Measurements from ENCODE around the gene USP44. TPM values are rescaled to one million over a fixed set of nuclear protein-coding genes. Genes with fewer than 3 reads are reported as not detected.

Gene USP44
- total RNA-seq, 4 donors from 2014 or later: 0.31 to 2.6 (median 0.89) TPM

GRCh38 chr12:95480230-95480629, 71.0 kb downstream of the USP44 start:
- Histone ChIP-seq H3K9me3 (no peaks in the 10 kb centered on the region), H3K27me3 (no peaks in the 10 kb centered on the region), H3K27ac (no peak overlapping the region), H3K36me3 (peaks cover 29% of the 10 kb centered on the region), H3K4me3 (no peak overlapping the region), H3K4me1 (peaks cover 46% of the 10 kb centered on the region)
- no peak for TF ChIP-seq EP300 (IDR thresholded peaks at IDR 0.05)
- no peak for TF ChIP-seq POLR2AphosphoS5 (IDR thresholded peaks at IDR 0.05)
- no peak for TF ChIP-seq CTCF (IDR thresholded peaks at IDR 0.05)
- TF ChIP-seq POLR2A (IDR thresholded peaks at IDR 0.05): no peak
- 72% methylated on average over 2 of the region's 2 CpGs for WGBS
- no peak for DNase-seq (ENCODE audit: low spot score in 2 of 2)

GRCh38 chr12:95474660-95474958, 76.7 kb downstream of the USP44 start:
- Histone ChIP-seq H3K36me3 (peaks cover 21% of the 10 kb centered on the region), H3K9me3 (no peaks in the 10 kb centered on the region), H3K4me3 (peak overlapping the region; percentile 96), H3K27ac (peak overlapping the region; percentile 97), H3K4me1 (peaks cover 39% of the 10 kb centered on the region), H3K27me3 (no peaks in the 10 kb centered on the region)
- no peak for DNase-seq (ENCODE audit: low spot score in 2 of 2)
- TF ChIP-seq CTCF (IDR thresholded peaks at IDR 0.05) (no peak), EP300 (IDR thresholded peaks at IDR 0.05) (no peak), POLR2AphosphoS5 (IDR thresholded peaks at IDR 0.05) (no peak), POLR2A (IDR thresholded peaks at IDR 0.05) (no peak)
- 0% methylated on average over 16 of the region's 16 CpGs for WGBS

GRCh38 chr12:95473884-95474659, 77.2 kb downstream of the USP44 start, which contains the start of gene METAP2:
METAP2 (plus strand) TSS chr12:95474152; CDS start chr12:95474180, 28 bp downstream.
- peak within 1 kb of the TSS; percentile 97 for H3K27ac ChIP-seq
- TF ChIP-seq CTCF (IDR thresholded peaks at IDR 0.05) (no peak), POLR2A (IDR thresholded peaks at IDR 0.05) (peak; percentile 53 to 91), EP300 (IDR thresholded peaks at IDR 0.05) (no peak), POLR2AphosphoS5 (IDR thresholded peaks at IDR 0.05) (peak; percentile 28 to 98 (median 87))
- WGBS: under 1% methylated on average over 49 of the region's 49 CpGs
- peaks cover 39% of the 10 kb centered on the region for H3K4me1 ChIP-seq
- no peaks in the 10 kb centered on the region for H3K27me3 ChIP-seq
- DNase-seq (ENCODE audit: low spot score in 2 of 2): peak; percentile 97
- H3K9me3 ChIP-seq: no peaks in the 10 kb centered on the region
- peaks cover 18% of the 10 kb centered on the region for H3K36me3 ChIP-seq
- peak within 1 kb of the TSS; percentile 96 for H3K4me3 ChIP-seq

- peak in 1 of 2 donors; percentile 65 for DNase-seq (ENCODE audit: low spot score in 2 of 2)
- Histone ChIP-seq H3K27ac (peak overlapping the region; percentile 97), H3K9me3 (no peaks in the 10 kb centered on the region), H3K27me3 (no peaks in the 10 kb centered on the region), H3K36me3 (peaks cover 14% of the 10 kb centered on the region), H3K4me1 (peaks cover 39% of the 10 kb centered on the region), H3K4me3 (peak overlapping the region; percentile 96)
- TF ChIP-seq POLR2AphosphoS5 (IDR thresholded peaks at IDR 0.05) (no peak), POLR2A (IDR thresholded peaks at IDR 0.05) (no peak), EP300 (IDR thresholded peaks at IDR 0.05) (no peak), CTCF (IDR thresholded peaks at IDR 0.05) (no peak)
- under 1% methylated on average over 23 of the region's 23 CpGs for WGBS
Measured at GRCh38 chr12:95473231-95473883, 77.9 kb downstream of the USP44 start.

GRCh38 chr12:95470300-95470699, 81.0 kb downstream of the USP44 start:
- Histone ChIP-seq H3K4me1 (peaks cover 14% of the 10 kb centered on the region), H3K27ac (no peak overlapping the region), H3K36me3 (no peaks in the 10 kb centered on the region), H3K27me3 (no peaks in the 10 kb centered on the region), H3K4me3 (no peak overlapping the region), H3K9me3 (no peaks in the 10 kb centered on the region)
- WGBS: 39% methylated on average over 1 of the region's 1 CpG
- TF ChIP-seq POLR2AphosphoS5 (IDR thresholded peaks at IDR 0.05) (no peak), CTCF (IDR thresholded peaks at IDR 0.05) (no peak), POLR2A (IDR thresholded peaks at IDR 0.05) (no peak), EP300 (IDR thresholded peaks at IDR 0.05) (no peak)
- DNase-seq (ENCODE audit: low spot score in 2 of 2): no peak
